ENCODE measurements around the gene FAM193A. TPM values are rescaled to one million over a fixed set of nuclear protein-coding genes. Genes with fewer than 3 reads are reported as not detected.
A peak's percentile ranks its signal among the peaks of the same experiment; 100 is the strongest.
"Not testable (repeated sequence)": the region's sequence is repeated elsewhere in the genome, so short reads cannot be mapped to it uniquely, and the experiment has no call there.

FAM193A gene
- polyA plus RNA-seq, 3 donors from 2014 or later, result 0.03 to 4.8 (median 0.94) TPM

GRCh38 chr4:2503809-2504208 lies 32.6 kb upstream of the FAM193A start:
- peaks cover 11 to 34% of the 10 kb centered on the region in 2 donors for H3K4me1 Mint-ChIP-seq
- no peak for DNase-seq
- H3K4me3 Mint-ChIP-seq, result no peak overlapping the region
- peak overlapping the region in 4 of 6 donors; percentile 20 to 63 (median 54) for H3K27ac Mint-ChIP-seq
- H3K36me3 Mint-ChIP-seq, result peaks cover 4 to 15% (median 4%) of the 10 kb centered on the region in 3 donors
- peaks cover 0 to 4% (median 0%) of the 10 kb centered on the region in 3 donors for H3K27me3 Mint-ChIP-seq (ENCODE audit: low read depth in 3 of 3)
- H3K9me3 Mint-ChIP-seq, result no peaks in the 10 kb centered on the region

- H3K9me3 Mint-ChIP-seq, result no peaks in the 10 kb centered on the region
- DNase-seq, result no peak
- H3K4me1 Mint-ChIP-seq, result peaks cover 16 to 39% of the 10 kb centered on the region in 2 donors
- peak overlapping the region in 3 of 6 donors; percentile 53 to 64 (median 56) for H3K27ac Mint-ChIP-seq
- no peak overlapping the region for H3K4me3 Mint-ChIP-seq
- peaks cover 0 to 2% (median 2%) of the 10 kb centered on the region in 3 donors for H3K27me3 Mint-ChIP-seq (ENCODE audit: low read depth in 3 of 3)
- H3K36me3 Mint-ChIP-seq, result peaks cover 0 to 15% (median 0%) of the 10 kb centered on the region in 3 donors
Observed at GRCh38 chr4:2507259-2507658, 29.2 kb upstream of the FAM193A start.

GRCh38 chr4:2507855-2508254 lies 28.6 kb upstream of the FAM193A start:
- H3K27ac Mint-ChIP-seq, result peak overlapping the region in 5 of 6 donors; percentile 18 to 62 (median 41)
- H3K36me3 Mint-ChIP-seq, result peaks cover 0 to 16% (median 0%) of the 10 kb centered on the region in 3 donors
- H3K4me1 Mint-ChIP-seq, result peaks cover 16 to 39% of the 10 kb centered on the region in 2 donors
- H3K27me3 Mint-ChIP-seq (ENCODE audit: low read depth in 3 of 3), result peaks cover 0 to 2% (median 2%) of the 10 kb centered on the region in 3 donors
- H3K9me3 Mint-ChIP-seq, result no peaks in the 10 kb centered on the region
- no peak overlapping the region for H3K4me3 Mint-ChIP-seq
- DNase-seq, result no peak

GRCh38 chr4:2510351-2511259 lies 25.8 kb upstream of the FAM193A start:
- Mint-ChIP-seq H3K9me3 (no peaks in the 10 kb centered on the region), H3K27ac (peak overlapping the region; percentile 44 to 86 (median 68)), H3K27me3 (ENCODE audit: low read depth in 3 of 3) (peaks cover 0 to 4% (median 1%) of the 10 kb centered on the region in 3 donors), H3K4me3 (peak overlapping the region in 1 of 5 donors; percentile 24), H3K36me3 (peaks cover 0 to 31% (median 0%) of the 10 kb centered on the region in 3 donors), H3K4me1 (peaks cover 16 to 39% of the 10 kb centered on the region in 2 donors)
- DNase-seq, result no peak

GRCh38 chr4:2511645-2512131 lies 24.8 kb upstream of the FAM193A start:
- Mint-ChIP-seq H3K27ac (peak overlapping the region; percentile 64 to 85 (median 79)), H3K4me3 (peak overlapping the region in 3 of 5 donors; percentile 7 to 33 (median 9)), H3K4me1 (peaks cover 16 to 35% of the 10 kb centered on the region in 2 donors), H3K27me3 (ENCODE audit: low read depth in 3 of 3) (peaks cover 0 to 4% (median 1%) of the 10 kb centered on the region in 3 donors), H3K9me3 (no peaks in the 10 kb centered on the region), H3K36me3 (peaks cover 0 to 36% (median 0%) of the 10 kb centered on the region in 3 donors)
- peak in 2 of 3 donors; percentile 8 to 12 for DNase-seq

- H3K36me3 Mint-ChIP-seq, result peaks cover 0 to 36% (median 0%) of the 10 kb centered on the region in 3 donors
- DNase-seq, result no peak
Observed at GRCh38 chr4:2512396-2513135, 23.9 kb upstream of the FAM193A start.

GRCh38 chr4:2514193-2514592 lies 22.3 kb upstream of the FAM193A start:
- H3K4me3 Mint-ChIP-seq; H3K27me3 Mint-ChIP-seq (ENCODE audit: low read depth in 3 of 3); DNase-seq; H3K9me3 Mint-ChIP-seq: not testable (repeated sequence)
- H3K4me1 Mint-ChIP-seq, result peaks cover 13 to 19% of the 10 kb centered on the region in 2 donors
- H3K27ac Mint-ChIP-seq, result peak overlapping the region in 1 of 6 donors; percentile 14
- H3K36me3 Mint-ChIP-seq, result peaks cover 0 to 36% (median 0%) of the 10 kb centered on the region in 3 donors

More at GRCh38 chr4:2512396-2513135, 23.9 kb upstream of the FAM193A start:
- Mint-ChIP-seq H3K27ac (peak overlapping the region in 4 of 6 donors; percentile 64 to 85 (median 81)), H3K4me1 (peaks cover 13 to 27% of the 10 kb centered on the region in 2 donors), H3K9me3 (no peaks in the 10 kb centered on the region), H3K4me3 (peak overlapping the region in 1 of 5 donors; percentile 9), H3K27me3 (ENCODE audit: low read depth in 3 of 3) (peaks cover 1 to 4% (median 2%) of the 10 kb centered on the region in 3 donors)

GRCh38 chr4:2514944-2515343 lies 21.5 kb upstream of the FAM193A start:
- H3K27me3 Mint-ChIP-seq (ENCODE audit: low read depth in 3 of 3); H3K4me3 Mint-ChIP-seq; H3K9me3 Mint-ChIP-seq; H3K27ac Mint-ChIP-seq; DNase-seq: not testable (repeated sequence)
- Mint-ChIP-seq H3K36me3 (peaks cover 0 to 35% (median 0%) of the 10 kb centered on the region in 3 donors), H3K4me1 (peaks cover 13 to 18% of the 10 kb centered on the region in 2 donors)

- Mint-ChIP-seq H3K27me3 (ENCODE audit: low read depth in 3 of 3) (peaks cover 2 to 3% (median 2%) of the 10 kb centered on the region in 3 donors), H3K27ac (peak overlapping the region in 4 of 6 donors; percentile 0 to 55 (median 16)), H3K4me3 (no peak overlapping the region), H3K9me3 (no peaks in the 10 kb centered on the region), H3K4me1 (peaks cover 6 to 7% of the 10 kb centered on the region in 2 donors), H3K36me3 (peaks cover 0 to 30% (median 0%) of the 10 kb centered on the region in 3 donors)
- no peak for DNase-seq
Observed at GRCh38 chr4:2515830-2516550, 20.5 kb upstream of the FAM193A start.

- Mint-ChIP-seq H3K27me3 (ENCODE audit: low read depth in 3 of 3) (peaks cover 2 to 3% (median 2%) of the 10 kb centered on the region in 3 donors), H3K4me3 (no peak overlapping the region), H3K36me3 (peaks cover 0 to 30% (median 0%) of the 10 kb centered on the region in 3 donors), H3K9me3 (no peaks in the 10 kb centered on the region), H3K27ac (peak overlapping the region in 2 of 6 donors; percentile 5 to 55), H3K4me1 (peaks cover 6 to 7% of the 10 kb centered on the region in 2 donors)
- no peak for DNase-seq
Observed at GRCh38 chr4:2516635-2517034, 19.8 kb upstream of the FAM193A start.

- no peaks in the 10 kb centered on the region for H3K36me3 Mint-ChIP-seq
- no peaks in the 10 kb centered on the region for H3K4me1 Mint-ChIP-seq
- H3K4me3 Mint-ChIP-seq, result no peak overlapping the region
- H3K27ac Mint-ChIP-seq, result no peak overlapping the region
- H3K27me3 Mint-ChIP-seq (ENCODE audit: low read depth in 3 of 3), result peaks cover 0 to 11% (median 2%) of the 10 kb centered on the region in 3 donors
- H3K9me3 Mint-ChIP-seq, result no peaks in the 10 kb centered on the region
- no peak for DNase-seq
Observed at GRCh38 chr4:2526559-2526958, 9.9 kb upstream of the FAM193A start.

GRCh38 chr4:2534904-2535375 lies 1.5 kb upstream of the FAM193A start:
- no peak for DNase-seq
- H3K9me3 Mint-ChIP-seq, result no peaks in the 10 kb centered on the region
- H3K27me3 Mint-ChIP-seq (ENCODE audit: low read depth in 3 of 3), result peaks cover 2 to 13% (median 7%) of the 10 kb centered on the region in 3 donors
- H3K27ac Mint-ChIP-seq, result peak overlapping the region in 5 of 6 donors; percentile 77 to 89 (median 82)
- H3K36me3 Mint-ChIP-seq, result no peaks in the 10 kb centered on the region
- H3K4me3 Mint-ChIP-seq, result peak overlapping the region; percentile 81 to 93 (median 89)
- H3K4me1 Mint-ChIP-seq, result peaks cover 18 to 29% of the 10 kb centered on the region in 2 donors

Measured in immature natural killer cell (primary cell).